ENCODE measurements around the gene RFNG. TPM values are rescaled to one million over a fixed set of nuclear protein-coding genes. Genes with fewer than 3 reads are reported as not detected.

The RFNG gene
- total and polyA plus RNA-seq, 4 donors, result 29.1 to 38.2 (median 36.1) TPM

DNA sequence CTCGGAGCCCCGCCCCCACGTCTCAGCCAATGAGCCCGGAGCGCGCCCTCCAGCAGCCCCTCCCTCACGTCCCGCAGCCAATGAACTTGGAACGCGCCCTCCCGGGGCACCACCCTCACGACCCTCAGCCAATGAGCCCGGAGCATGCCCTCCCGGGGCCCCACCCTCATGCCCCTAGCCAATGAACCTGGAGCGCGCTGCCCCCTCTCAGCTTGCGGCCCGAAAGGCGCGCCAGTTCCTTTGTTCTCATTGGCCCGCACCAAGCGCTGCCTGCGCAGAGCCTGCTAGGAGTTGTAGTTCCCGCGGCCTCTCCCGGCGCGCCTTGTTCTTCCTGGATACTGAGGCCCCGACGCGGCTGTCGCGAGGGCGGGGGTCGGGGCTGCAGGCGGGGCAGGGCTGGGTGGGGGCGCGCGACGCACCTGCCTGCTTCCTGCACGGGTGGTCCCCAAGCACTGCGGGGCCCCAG lies 28.6 kb downstream of the RFNG start, which contains the start of gene LRRC45:
TSS of gene LRRC45 (plus strand) at position 325 of the 466 bp plus-strand sequence. CDS start 339 bp downstream, outside the sequence.
- H3K9ac ChIP-seq (ENCODE audit: insufficient read depth in 1 of 2, low read length in 2 of 2), result peak within 1 kb of the TSS in 1 of 2 donors; percentile 51
- ATAC-seq (ENCODE audit: insufficient read depth, low FRiP score) (peak; percentile 97), DNase-seq (peak; percentile 100)
- no peaks in the 10 kb centered on the region for H3K9me3 ChIP-seq (ENCODE audit: control insufficient read depth in 4 of 4, insufficient read depth in 3 of 4, low read length in 3 of 4)
- no peaks in the 10 kb centered on the region for H3K27me3 ChIP-seq (ENCODE audit: control insufficient read depth in 3 of 3, insufficient read depth in 3 of 3, low read length in 2 of 3)
- peaks cover 0 to 23% (median 12%) of the 10 kb centered on the region in 5 donors for H3K4me1 ChIP-seq (ENCODE audit: control insufficient read depth in 5 of 5, insufficient read depth in 5 of 5, low read length in 5 of 5)
- peaks cover 0 to 6% (median 2%) of the 10 kb centered on the region in 4 donors for H3K36me3 ChIP-seq (ENCODE audit: control insufficient read depth in 4 of 4, insufficient read depth in 4 of 4, low read length in 4 of 4)
- 0 to 1% methylated on average over 36 to 42 of the region's 42 CpGs for WGBS, 2 donors
- TF ChIP-seq, protein P1, sequence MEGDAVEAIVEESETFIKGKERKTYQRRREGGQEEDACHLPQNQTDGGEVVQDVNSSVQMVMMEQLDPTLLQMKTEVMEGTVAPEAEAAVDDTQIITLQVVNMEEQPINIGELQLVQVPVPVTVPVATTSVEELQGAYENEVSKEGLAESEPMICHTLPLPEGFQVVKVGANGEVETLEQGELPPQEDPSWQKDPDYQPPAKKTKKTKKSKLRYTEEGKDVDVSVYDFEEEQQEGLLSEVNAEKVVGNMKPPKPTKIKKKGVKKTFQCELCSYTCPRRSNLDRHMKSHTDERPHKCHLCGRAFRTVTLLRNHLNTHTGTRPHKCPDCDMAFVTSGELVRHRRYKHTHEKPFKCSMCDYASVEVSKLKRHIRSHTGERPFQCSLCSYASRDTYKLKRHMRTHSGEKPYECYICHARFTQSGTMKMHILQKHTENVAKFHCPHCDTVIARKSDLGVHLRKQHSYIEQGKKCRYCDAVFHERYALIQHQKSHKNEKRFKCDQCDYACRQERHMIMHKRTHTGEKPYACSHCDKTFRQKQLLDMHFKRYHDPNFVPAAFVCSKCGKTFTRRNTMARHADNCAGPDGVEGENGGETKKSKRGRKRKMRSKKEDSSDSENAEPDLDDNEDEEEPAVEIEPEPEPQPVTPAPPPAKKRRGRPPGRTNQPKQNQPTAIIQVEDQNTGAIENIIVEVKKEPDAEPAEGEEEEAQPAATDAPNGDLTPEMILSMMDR (IDR thresholded peaks at IDR 0.05; ENCODE audit: control extremely low read depth, extremely low read depth), result no peak
- H3K27ac ChIP-seq (ENCODE audit: low read depth in 1 of 2, low read length in 1 of 2), result peak within 1 kb of the TSS; percentile 84 to 88
- peak within 1 kb of the TSS; percentile 86 for H3K4me3 ChIP-seq

DNA sequence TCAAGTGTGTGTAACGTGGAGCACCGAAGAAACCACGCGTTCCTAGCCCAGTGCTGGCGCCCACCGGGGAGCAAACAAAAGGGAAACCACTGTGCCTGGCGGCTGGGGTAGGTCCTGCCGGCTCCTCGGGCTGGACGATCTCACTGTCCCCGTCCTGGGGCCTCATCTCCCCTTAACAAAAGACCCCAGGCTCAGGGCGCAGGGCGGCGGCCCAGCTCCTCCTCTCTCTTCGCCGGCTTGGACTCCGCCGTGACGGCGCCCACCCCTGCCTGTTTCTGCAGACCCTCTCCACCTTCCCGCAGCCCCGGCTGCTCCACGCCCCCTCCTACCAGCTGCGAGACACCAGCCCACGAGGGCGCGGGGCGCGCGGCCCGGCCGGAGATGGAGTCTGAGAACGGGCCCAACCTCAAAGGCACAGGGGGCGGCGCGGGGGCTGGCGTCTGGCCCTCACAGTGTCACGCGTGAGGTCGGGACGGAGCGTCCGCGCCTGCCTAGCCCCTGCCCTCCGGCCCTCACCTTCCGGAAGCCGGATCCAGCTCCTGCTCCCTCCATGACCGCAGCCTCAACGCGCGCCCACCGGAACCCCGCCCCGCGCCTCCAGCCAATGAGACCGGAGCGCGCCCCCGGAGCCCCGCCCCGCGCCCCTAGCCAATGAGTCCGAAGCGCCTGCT lies 29.2 kb downstream of the RFNG start, which contains the start of gene CENPX:
TSS of gene CENPX (minus strand) at position 569 of the 671 bp plus-strand sequence. CDS start at position 552, 17 bp downstream.
- no peak for ATAC-seq (ENCODE audit: insufficient read depth, low FRiP score)
- H3K4me3 ChIP-seq, result peak within 1 kb of the TSS; percentile 86
- 1% methylated on average over 61 to 64 of the region's 64 CpGs for WGBS, 2 donors

DNA sequence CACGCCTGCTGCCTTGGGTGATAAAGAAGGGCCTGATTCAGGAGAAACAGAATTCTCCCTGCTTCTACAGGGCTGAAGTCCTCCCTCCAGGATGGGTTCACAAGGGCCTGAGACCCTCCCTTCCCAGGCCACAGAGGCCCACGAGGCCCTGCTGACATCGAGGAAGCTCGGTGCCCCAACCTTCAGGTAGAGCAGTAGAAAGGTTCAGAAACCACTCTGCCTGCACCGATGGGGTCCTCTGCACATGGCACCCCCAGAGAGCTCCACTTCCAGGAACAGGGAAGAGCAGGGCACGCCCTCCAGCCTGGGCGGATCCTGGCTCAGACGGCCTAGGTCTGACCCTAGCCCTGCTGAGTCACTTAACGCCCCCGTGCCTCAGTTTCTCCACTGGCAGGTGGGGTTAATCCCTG lies 29.7 kb downstream of the RFNG start:
- DNase-seq (no peak), ATAC-seq (ENCODE audit: insufficient read depth, low FRiP score) (no peak)
- Histone ChIP-seq H3K27me3 (ENCODE audit: control insufficient read depth in 3 of 3, insufficient read depth in 3 of 3, low read length in 2 of 3) (no peaks in the 10 kb centered on the region), H3K4me3 (peak overlapping the region; percentile 86), H3K27ac (ENCODE audit: low read depth in 1 of 2, low read length in 1 of 2) (peak overlapping the region in 1 of 2 donors; percentile 84), H3K9me3 (ENCODE audit: control insufficient read depth in 4 of 4, insufficient read depth in 3 of 4, low read length in 3 of 4) (no peaks in the 10 kb centered on the region), H3K36me3 (ENCODE audit: control insufficient read depth in 4 of 4, insufficient read depth in 4 of 4, low read length in 4 of 4) (peaks cover 0 to 8% (median 0%) of the 10 kb centered on the region in 4 donors), H3K9ac (ENCODE audit: insufficient read depth in 1 of 2, low read length in 2 of 2) (peak overlapping the region in 1 of 2 donors; percentile 51), H3K4me1 (ENCODE audit: control insufficient read depth in 5 of 5, insufficient read depth in 5 of 5, low read length in 5 of 5) (peaks cover 0 to 23% (median 12%) of the 10 kb centered on the region in 5 donors)
- WGBS, 2 donors, result 6 to 10% methylated on average over 10 of the region's 10 CpGs
- TF ChIP-seq, protein P1 (IDR thresholded peaks at IDR 0.05; ENCODE audit: control extremely low read depth, extremely low read depth), result no peak

More for the DNA sequence above, 29.2 kb downstream of the RFNG start, which contains the start of gene CENPX:
- TF ChIP-seq, protein P1 (IDR thresholded peaks at IDR 0.05; ENCODE audit: control extremely low read depth, extremely low read depth), result no peak
- Histone ChIP-seq H3K36me3 (ENCODE audit: control insufficient read depth in 4 of 4, insufficient read depth in 4 of 4, low read length in 4 of 4) (peaks cover 0 to 8% (median 1%) of the 10 kb centered on the region in 4 donors), H3K27ac (ENCODE audit: low read depth in 1 of 2, low read length in 1 of 2) (peak within 1 kb of the TSS; percentile 84 to 88), H3K27me3 (ENCODE audit: control insufficient read depth in 3 of 3, insufficient read depth in 3 of 3, low read length in 2 of 3) (no peaks in the 10 kb centered on the region), H3K4me1 (ENCODE audit: control insufficient read depth in 5 of 5, insufficient read depth in 5 of 5, low read length in 5 of 5) (peaks cover 0 to 23% (median 12%) of the 10 kb centered on the region in 5 donors), H3K9ac (ENCODE audit: insufficient read depth in 1 of 2, low read length in 2 of 2) (peak within 1 kb of the TSS in 1 of 2 donors; percentile 51), H3K9me3 (ENCODE audit: control insufficient read depth in 4 of 4, insufficient read depth in 3 of 4, low read length in 3 of 4) (no peaks in the 10 kb centered on the region)
- DNase-seq, result peak in 1 of 3 donors; percentile 40

Data from lung (tissue), 12 donors.